Keratinocyte (primary cell): ENCODE measurements around the gene CAD. TPM values are rescaled to one million over a fixed set of nuclear protein-coding genes. Genes with fewer than 3 reads are reported as not detected.

Experiments used
- DNase-seq: peaks from one replicate; pipeline ENCODE4 v3.0.0-alpha.2; 2011; ENCODE audit warnings: low read depth, missing footprints, low spot score
- FAIRE-seq: peaks from 2 replicates; lab custom pipeline; 2011; peaks lifted over from hg19 to GRCh38; lab: Jason Lieb, UNC
- H2AFZ ChIP-seq: 2 replicates; pipeline ENCODE4 v1.6.0; 2012; ENCODE audit warnings: low read length, control low read depth, inconsistent platforms; ENCODE audit not compliant: control insufficient read depth
- H3K27ac ChIP-seq: 2 replicates; pipeline ENCODE4 v1.5.1; 2011; ENCODE audit warnings: low read length; ENCODE audit not compliant: control insufficient read depth, insufficient read depth
- H3K27me3 ChIP-seq: 3 replicates; pipeline ENCODE4 v1.6.0; 2011; ENCODE audit warnings: low read length; ENCODE audit not compliant: control insufficient read depth, insufficient read depth; ENCODE audit errors: extremely low read depth
- H3K36me3 ChIP-seq, 2 experiments: 2 replicates in 1 of 2; 3 replicates in 1 of 2; pipeline ENCODE4 v1.5.1; 2011; ENCODE audit warnings: low read length in 2 of 2, mild to moderate bottlenecking in 1 of 2; ENCODE audit not compliant: control insufficient read depth in 2 of 2, insufficient read depth in 2 of 2; ENCODE audit errors: extremely low read depth in 1 of 2
- H3K4me1 ChIP-seq: 3 replicates; pipeline ENCODE4 v1.5.1; 2011; ENCODE audit warnings: low read length; ENCODE audit not compliant: control insufficient read depth, insufficient read depth; ENCODE audit errors: extremely low read depth
- H3K4me2 ChIP-seq: 3 replicates; pipeline ENCODE4 v1.6.0; 2011; ENCODE audit warnings: low read depth, low read length; ENCODE audit not compliant: control insufficient read depth, insufficient read depth; ENCODE audit errors: extremely low read depth
- H3K4me3 ChIP-seq, 3 experiments: fragments of 200-600 bp in 1 of 3; sonication (generic) in 1 of 3; 2 replicates in 2 of 3; 3 replicates in 1 of 3; pipeline ENCODE4 v1.5.1; 2011 to 2016; ENCODE audit warnings: low read length in 3 of 3, mild to moderate bottlenecking in 3 of 3, control low read depth in 2 of 3, inconsistent platforms in 1 of 3, low read depth in 1 of 3, mixed read lengths in 1 of 3, mixed run types in 1 of 3, moderate library complexity in 1 of 3; ENCODE audit not compliant: control insufficient read depth in 2 of 3, insufficient read depth in 2 of 3; ENCODE audit errors: extremely low read depth in 1 of 3
- H3K79me2 ChIP-seq: 2 replicates; pipeline ENCODE4 v1.6.0; 2012; ENCODE audit warnings: low read length; ENCODE audit not compliant: control insufficient read depth, insufficient read depth
- H3K9ac ChIP-seq: 3 replicates; pipeline ENCODE4 v1.6.0; 2011; ENCODE audit warnings: low read length; ENCODE audit not compliant: control insufficient read depth, insufficient read depth; ENCODE audit errors: extremely low read depth
- H3K9me1 ChIP-seq: 3 replicates; pipeline ENCODE4 v1.6.0; 2011; ENCODE audit warnings: low read length; ENCODE audit not compliant: control insufficient read depth, insufficient read depth; ENCODE audit errors: extremely low read depth
- H3K9me3 ChIP-seq: 2 replicates; pipeline ENCODE4 v1.5.1; 2012; ENCODE audit warnings: low read depth, low read length; ENCODE audit not compliant: control insufficient read depth
- H4K20me1 ChIP-seq: 3 replicates; pipeline ENCODE4 v1.6.0; 2011; ENCODE audit warnings: low read length; ENCODE audit not compliant: control insufficient read depth, insufficient read depth; ENCODE audit errors: extremely low read depth
- CTCF ChIP-seq, 3 experiments: IDR thresholded peaks in 1 of 3; conservative IDR thresholded peaks in 1 of 3; optimal IDR thresholded peaks in 1 of 3; 2 replicates in 2 of 3; 3 replicates in 1 of 3; pipeline versions ENCODE3 to v1.5.1; 2011; ENCODE audit warnings: low read length in 3 of 3, mild to moderate bottlenecking in 3 of 3, moderate library complexity in 2 of 3, control low read depth in 1 of 3, inconsistent platforms in 1 of 3; ENCODE audit not compliant: insufficient read depth in 2 of 3; ENCODE audit errors: extremely low read depth in 1 of 3
- EZH2 ChIP-seq: IDR thresholded peaks from one replicate; pipeline ENCODE4 v1.6.1; 2012; ENCODE audit warnings: inconsistent platforms, mild to moderate bottlenecking, low read length, moderate library complexity
- dilution Hi-C: fragments of 300-500 bp; cut with MboI; formaldehyde crosslinking; loops from one replicate; pipeline ENCODE4 v1.7.0; 2020; ENCODE audit warnings: low sequenced_read_pairs; ENCODE audit not compliant: extremely low pct_ligation_motif_present
- polyA plus RNA-seq, 5 experiments: library from polyadenylated mRNA; depleted of rRNA in 3 of 5; stranded (reverse) in 3 of 5; stranded (forward) in 1 of 5; unstranded in 1 of 5; fragments of >200 nt; gene quantifications; 1 replicate in 1 of 5; 2 replicates in 3 of 5; 3 replicates in 1 of 5; pipeline versions ENCODE4 v1.2.1 to v1.2.3, GENCODE V29; 2011 to 2012; ENCODE audit warnings: missing spikeins in 2 of 5, low read depth in 1 of 5, low replicate concordance in 1 of 5

Gene CAD
- polyA plus RNA-seq, 1 donor (not counting 4 experiments of a cell fraction or from before 2014, with no cell fraction given) = 21.0 TPM

- H3K4me1 ChIP-seq = peaks cover 3% of the 10 kb centered on the region
- no peaks in the 10 kb centered on the region for H3K9me1 ChIP-seq
- H3K36me3 ChIP-seq = peaks cover 40 to 63% of the 10 kb centered on the region in 2 experiments
- H4K20me1 ChIP-seq = no peaks in the 10 kb centered on the region
- no peak overlapping the region for H3K27ac ChIP-seq
- no peak overlapping the region for H3K9ac ChIP-seq
- dilution Hi-C loops = no loop called here
- TF ChIP-seq CTCF (optimal IDR thresholded peaks at IDR 0.05 in 1 of 3, IDR thresholded peaks at IDR 0.05 in 1 of 3, conservative IDR thresholded peaks at IDR 0.05 in 1 of 3; ENCODE audit: extremely low read depth in 1 of 3, insufficient read depth in 2 of 3, low read length in 3 of 3) (no peak), EZH2 (no peak)
- no peaks in the 10 kb centered on the region for H3K27me3 ChIP-seq
- H3K4me3 ChIP-seq = no peak overlapping the region
- FAIRE-seq = no peak
- H3K9me3 ChIP-seq = no peaks in the 10 kb centered on the region
- H3K4me2 ChIP-seq = no peak overlapping the region
- no peak for DNase-seq
- no peak overlapping the region for H2AFZ ChIP-seq
- no peaks in the 10 kb centered on the region for H3K79me2 ChIP-seq
These were observed 13.4 kb upstream of the CAD start for GRCh38 chr2:27203741-27204140.

GRCh38 chr2:27204566-27204965 lies 12.6 kb upstream of the CAD start:
- no peak for DNase-seq
- H3K4me2 ChIP-seq = no peak overlapping the region
- H4K20me1 ChIP-seq = no peaks in the 10 kb centered on the region
- no peaks in the 10 kb centered on the region for H3K27me3 ChIP-seq
- peaks cover 3% of the 10 kb centered on the region for H3K4me1 ChIP-seq
- no peaks in the 10 kb centered on the region for H3K9me3 ChIP-seq
- no peak overlapping the region for H3K27ac ChIP-seq
- dilution Hi-C loops = no loop called here
- no peak overlapping the region for H3K9ac ChIP-seq
- no peak overlapping the region for H2AFZ ChIP-seq
- no peak overlapping the region for H3K4me3 ChIP-seq
- no peaks in the 10 kb centered on the region for H3K9me1 ChIP-seq
- H3K79me2 ChIP-seq = no peaks in the 10 kb centered on the region
- FAIRE-seq = no peak
- peaks cover 40 to 61% of the 10 kb centered on the region in 2 experiments for H3K36me3 ChIP-seq
- TF ChIP-seq EZH2 (no peak), CTCF (optimal IDR thresholded peaks at IDR 0.05 in 1 of 3, IDR thresholded peaks at IDR 0.05 in 1 of 3, conservative IDR thresholded peaks at IDR 0.05 in 1 of 3; ENCODE audit: extremely low read depth in 1 of 3, insufficient read depth in 2 of 3, low read length in 3 of 3) (no peak)
